Measurements from ENCODE around the gene PTPRD.

PTPRD gene

GRCh38 chr9:9231946-9232345 is 1380.9 kb downstream of the PTPRD start:
- no peak for DNase-seq

DNA sequence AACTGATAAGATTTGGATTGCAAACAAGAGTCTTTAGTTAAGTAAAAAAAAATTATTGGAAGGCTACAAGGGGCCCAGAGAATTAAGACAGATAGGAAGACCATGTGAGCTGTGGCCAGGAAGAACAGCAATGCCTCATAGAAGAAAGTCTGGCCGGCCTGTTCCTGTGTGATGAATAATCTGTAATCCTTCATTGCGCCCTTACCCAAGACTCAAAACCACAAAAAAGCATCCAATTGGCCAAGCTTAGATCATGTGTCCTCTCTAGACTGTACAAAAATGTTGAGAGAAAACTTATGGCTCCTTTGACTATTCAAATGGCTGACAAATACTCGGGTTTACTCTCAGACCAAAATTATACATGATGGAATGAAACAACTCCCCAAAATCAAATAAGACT is 1383.5 kb downstream of the PTPRD start:
- DNase-seq = no peak

DNA sequence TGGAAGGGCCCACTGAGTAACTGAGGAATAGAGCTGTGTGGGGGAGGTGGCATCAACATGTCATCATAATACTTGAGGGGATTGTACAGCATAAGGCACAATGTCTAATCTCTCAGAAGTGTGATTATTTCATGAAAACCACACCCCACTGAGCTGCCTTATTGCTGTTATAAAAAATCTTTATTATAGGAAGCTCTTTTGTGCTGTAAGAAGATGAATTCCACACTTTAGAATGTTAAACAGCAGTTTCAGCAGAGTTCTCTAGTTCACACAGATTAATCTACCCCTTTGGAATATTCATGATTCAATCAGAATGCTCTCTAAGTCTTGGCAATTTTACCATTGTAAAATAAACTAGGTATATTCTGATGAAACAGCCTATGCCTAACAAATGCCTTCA is 1389.6 kb downstream of the PTPRD start:
- DNase-seq = no peak

DNA sequence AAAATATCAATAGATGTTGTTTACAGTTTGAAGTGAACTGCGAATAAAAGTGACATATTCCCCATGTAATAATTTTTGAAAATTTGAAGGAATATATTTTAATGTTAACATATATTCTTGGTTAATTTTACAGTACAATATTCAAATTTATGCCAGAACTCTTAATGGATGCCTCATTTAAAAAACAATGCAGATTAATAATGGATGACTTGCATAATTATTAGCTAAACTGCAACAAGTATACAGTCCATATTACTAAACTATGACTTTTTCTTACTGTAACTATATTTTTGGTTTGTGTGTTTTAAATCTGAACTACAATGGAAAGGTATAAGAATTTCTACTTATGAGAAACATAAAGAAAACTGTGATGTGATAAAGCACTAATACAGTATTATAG is 1390.1 kb downstream of the PTPRD start:
- no peak for DNase-seq

GRCh38 chr9:9216934-9217333 is 1395.9 kb downstream of the PTPRD start:
- no peak for DNase-seq

DNA sequence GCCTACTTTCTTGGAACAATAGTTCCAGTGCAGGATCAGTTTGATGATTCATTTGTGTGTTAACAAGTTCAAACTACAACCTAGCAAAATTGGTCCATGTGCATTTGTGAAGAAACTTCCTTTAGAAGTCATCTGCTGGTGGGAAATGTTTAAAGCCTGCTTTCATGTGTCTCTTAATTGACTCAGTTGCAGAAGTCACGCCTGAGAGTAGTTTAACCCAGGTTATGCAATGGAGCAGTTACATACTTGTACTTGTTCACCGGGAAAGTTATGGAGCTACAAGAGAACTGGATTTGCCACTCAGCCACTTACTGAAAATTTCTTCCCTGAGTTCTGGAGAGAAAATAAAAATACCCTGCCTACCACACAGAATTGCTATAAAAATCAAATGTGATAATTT is 1397.8 kb downstream of the PTPRD start:
- DNase-seq = no peak

DNA sequence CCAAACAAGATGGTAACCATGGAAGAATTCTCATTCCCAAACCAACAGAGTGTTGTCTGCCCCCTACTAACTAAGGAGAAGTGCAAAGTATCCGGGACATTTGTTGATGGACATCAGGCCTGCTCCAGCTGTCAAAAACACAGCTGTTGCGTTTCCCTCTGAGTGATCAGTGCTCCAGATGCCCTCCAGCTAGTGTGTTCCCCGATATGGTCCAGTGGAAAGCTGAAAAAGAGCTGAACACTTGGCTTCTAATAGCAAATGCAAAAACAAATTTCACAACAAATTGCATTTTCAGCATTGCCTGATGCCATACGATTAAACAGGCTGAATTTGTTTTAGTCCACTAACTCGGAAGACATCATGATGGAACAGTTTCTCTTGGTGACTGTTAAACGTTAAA is 1398.7 kb downstream of the PTPRD start:
- no peak for DNase-seq

DNA sequence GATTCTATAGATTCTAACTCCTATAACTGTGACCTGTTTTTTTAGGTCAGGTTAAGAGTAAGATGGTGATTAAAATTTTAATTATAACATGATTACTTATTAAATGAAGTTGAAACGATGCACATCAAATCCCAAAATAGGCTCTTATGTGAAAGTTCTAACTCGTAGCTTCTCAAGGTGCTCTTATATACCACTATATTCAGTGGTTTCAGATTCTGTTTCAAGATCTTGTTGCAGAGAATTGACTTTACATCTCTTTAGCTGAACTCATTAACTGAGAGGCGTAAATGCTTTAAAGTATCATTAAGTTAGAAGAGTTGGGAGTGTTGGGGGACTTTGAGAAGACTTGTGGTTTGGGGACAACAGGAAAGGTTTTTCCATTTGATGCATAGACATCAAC is 1399.8 kb downstream of the PTPRD start:
- no peak for DNase-seq

DNA sequence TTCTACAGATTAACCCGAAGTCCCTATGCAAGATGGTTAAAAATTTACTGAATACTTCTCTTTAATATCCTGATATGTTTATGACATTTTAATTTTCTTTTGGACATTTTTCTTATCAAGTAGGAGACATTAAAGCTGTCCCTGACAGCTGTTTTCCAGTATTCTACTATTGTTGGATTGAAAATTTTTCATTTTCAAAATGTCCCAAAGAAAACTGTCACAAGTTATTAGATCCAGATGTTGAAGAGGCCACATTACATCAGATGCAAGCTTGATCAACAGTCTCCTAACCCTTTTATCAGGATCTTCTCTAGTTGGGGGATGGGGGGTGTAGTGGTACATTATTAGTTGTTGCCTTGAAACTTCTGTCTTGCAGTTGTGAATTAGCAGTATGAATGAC is 1410.5 kb downstream of the PTPRD start:
- no peak for DNase-seq

DNA sequence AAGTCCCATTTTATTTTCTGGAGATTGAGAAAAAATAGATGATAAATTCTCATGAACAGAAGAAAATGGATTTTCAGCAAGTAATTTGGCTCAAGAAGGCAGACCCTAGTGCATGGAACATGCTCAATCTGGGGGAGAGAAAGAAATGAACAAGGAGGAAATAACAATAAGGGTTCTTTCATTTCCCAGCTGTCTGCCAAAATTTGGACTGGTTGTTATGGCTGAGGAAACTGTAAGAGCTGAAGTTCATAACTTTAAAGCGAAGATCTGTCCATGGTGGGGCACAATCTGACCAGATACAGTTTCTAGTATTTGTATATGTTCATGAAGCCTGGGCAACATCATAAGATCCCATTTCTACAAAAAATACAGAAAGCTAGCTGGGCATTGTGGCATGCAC is 1426.7 kb downstream of the PTPRD start:
- DNase-seq = no peak

DNA sequence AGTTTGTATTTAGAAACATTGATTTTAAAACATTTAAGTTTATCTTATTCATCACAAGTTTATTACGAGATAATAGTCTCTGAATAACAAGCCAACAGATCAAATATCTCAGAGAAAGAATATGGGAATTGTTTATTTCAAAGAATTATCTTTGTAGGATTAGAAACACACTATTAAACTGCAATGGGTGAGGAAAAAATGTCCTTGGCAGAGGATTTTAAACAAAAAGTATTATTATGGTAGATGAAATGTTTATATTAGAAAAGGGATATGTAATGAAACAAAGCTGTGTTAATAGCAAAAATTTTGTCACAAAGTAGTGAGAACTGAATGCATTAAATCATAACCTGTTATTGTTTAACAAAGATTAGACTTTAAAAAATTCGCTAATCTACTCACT is 1430.4 kb downstream of the PTPRD start:
- DNase-seq = no peak

DNA sequence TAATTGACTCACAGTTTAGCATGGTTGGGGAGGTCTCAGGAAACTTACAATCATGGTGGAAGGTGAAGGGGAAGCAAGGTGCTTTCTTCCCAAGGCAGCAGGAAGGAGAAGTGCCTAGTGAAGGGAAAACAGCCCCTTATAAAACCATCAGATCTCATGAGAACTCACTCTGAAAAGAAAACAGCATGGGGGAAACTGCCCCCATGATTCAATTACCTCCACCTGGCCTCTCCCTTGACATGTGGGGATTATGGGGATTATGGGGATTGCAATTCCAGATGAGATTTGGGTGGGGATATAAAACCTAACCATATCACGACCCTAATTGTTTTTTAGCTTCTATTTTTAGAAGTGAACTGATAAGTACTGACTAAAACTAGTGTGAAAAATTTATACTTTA is 1435.7 kb downstream of the PTPRD start:
- no peak for DNase-seq

DNA sequence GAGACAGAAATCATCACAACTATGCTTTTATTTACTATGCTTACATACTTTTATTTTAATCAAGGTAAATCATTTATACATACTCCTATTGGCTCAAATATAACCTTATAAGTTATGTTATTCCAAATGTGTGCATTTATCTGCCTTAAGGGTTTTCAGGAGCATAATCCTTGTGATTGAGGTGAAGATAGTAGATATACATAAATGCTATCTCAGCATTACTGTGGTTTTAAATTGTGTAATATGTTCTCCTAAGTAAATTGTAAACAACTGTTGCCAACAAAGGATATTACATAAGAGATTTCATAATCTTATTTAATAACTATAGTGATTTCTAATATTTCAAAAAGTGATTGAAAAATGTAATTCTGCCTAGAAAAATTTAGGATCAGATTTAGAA is 1438.4 kb downstream of the PTPRD start:
- DNase-seq = no peak

- DNase-seq = no peak
Observed at GRCh38 chr9:9173264-9173663, 1439.5 kb downstream of the PTPRD start.

DNA sequence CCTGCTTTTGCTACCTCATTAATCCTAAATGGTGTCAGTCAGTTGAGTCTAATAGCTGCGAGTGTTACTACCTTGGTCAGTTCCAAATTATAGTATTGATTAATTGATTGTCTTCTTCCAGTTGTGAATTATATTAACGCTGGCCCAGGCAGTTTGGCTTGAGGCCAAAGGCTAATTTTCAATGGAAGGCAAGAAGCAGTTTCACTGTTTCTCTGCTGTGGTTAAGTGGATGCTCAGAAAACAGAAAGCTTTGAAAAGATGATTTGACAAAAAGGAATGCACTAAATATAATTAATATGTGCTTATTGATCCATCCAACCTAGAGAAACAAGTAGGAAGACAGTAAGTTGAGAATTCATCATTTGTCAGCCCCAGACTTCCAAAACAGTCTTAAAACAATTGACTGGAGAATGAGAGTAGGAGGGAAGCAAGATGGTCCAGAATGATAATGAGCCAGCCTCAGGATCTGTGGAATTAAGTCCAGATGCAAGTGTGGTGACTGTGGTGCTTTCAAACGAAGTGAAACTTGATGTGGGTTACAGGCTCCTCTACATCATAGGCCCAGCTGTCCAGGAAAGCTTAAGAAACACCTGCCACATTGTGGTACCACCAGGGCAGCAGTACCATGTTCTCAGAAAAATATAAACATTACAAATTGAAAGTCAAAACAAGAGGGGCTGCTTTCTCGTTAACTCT is 1442.2 kb downstream of the PTPRD start:
- DNase-seq = no peak

DNA sequence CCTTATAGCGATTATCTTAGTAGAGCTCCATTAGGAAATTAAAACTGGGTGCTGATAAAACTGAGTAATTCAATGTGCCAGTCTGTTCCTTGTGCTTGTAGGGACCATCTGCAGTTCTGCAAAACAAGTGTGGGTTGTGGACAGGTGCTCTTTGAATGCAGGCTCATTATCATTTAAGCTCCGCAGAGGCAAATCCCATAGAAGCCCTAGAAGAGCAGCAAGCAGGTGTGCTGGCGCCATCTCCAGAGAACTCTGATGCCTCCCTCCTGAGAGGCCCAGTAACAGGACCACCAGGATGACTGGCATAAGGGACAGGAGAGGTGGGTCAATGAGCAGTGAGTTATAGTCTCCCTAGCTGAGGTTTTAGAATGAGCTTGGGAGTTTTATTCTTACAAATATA is 1470.8 kb downstream of the PTPRD start:
- no peak for DNase-seq

GRCh38 chr9:9133526-9133925 is 1479.3 kb downstream of the PTPRD start:
- no peak for DNase-seq

GRCh38 chr9:9124616-9125015 is 1488.2 kb downstream of the PTPRD start:
- DNase-seq = no peak

- no peak for DNase-seq
Observed at GRCh38 chr9:9122230-9122875, 1490.4 kb downstream of the PTPRD start.

GRCh38 chr9:9117866-9118265 is 1494.9 kb downstream of the PTPRD start:
- no peak for DNase-seq

- no peak for DNase-seq
Observed at GRCh38 chr9:9112001-9112720, 1500.6 kb downstream of the PTPRD start.

DNA sequence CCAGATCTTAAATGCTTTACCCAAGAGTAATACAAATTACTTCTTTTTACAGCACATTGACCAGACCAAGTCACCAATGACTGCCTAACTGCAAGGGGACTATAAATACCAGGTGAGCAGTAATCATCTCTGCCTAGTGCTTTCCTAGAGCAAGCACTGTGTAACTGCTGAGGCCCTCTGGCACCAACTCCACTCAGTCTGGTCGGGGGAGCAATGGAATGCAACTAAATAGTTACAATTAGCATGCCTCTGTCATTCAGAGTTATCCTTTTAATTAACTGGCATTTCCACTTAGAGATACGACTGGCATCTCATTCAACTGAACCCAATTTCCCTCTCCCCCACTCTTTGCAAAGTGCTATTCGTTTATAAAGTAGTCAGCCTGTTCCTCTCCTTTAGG is 1504.2 kb downstream of the PTPRD start:
- DNase-seq = no peak

- DNase-seq = no peak
Observed at GRCh38 chr9:9102295-9102694, 1510.5 kb downstream of the PTPRD start.

- DNase-seq = no peak
Observed at GRCh38 chr9:9100070-9100469, 1512.7 kb downstream of the PTPRD start.

Data from Kasumi-1 (cell line).